Measurements from ENCODE around the gene SPATA22.
"Not testable (repeated sequence)": the region's sequence is repeated elsewhere in the genome, so short reads cannot be mapped to it uniquely, and the experiment has no call there.

Gene SPATA22

GRCh38 chr17:3411070-3411469 is 60.5 kb downstream of the SPATA22 start, which contains the start of gene OR3A3:
TSS of gene OR3A3 (plus strand) at chr17:3411370.
- H3K9ac ChIP-seq (ENCODE audit: low read length) = no peak within 1 kb of the TSS
- no peaks in the 10 kb centered on the region for H3K27me3 ChIP-seq (ENCODE audit: control insufficient read depth in 1 of 2, insufficient read depth in 2 of 2, low read length in 2 of 2)
- H3K27ac ChIP-seq (ENCODE audit: low read depth, low read length) = no peak within 1 kb of the TSS
- no peak within 1 kb of the TSS for H3K4me3 ChIP-seq (ENCODE audit: low read depth in 1 of 2, low read length in 2 of 2)
- no peaks in the 10 kb centered on the region for H3K9me3 ChIP-seq (ENCODE audit: low read length)
- no peaks in the 10 kb centered on the region for H3K4me1 ChIP-seq (ENCODE audit: insufficient read depth, low read length)
- H3K36me3 ChIP-seq (ENCODE audit: insufficient read depth, low read length) = no peaks in the 10 kb centered on the region

- H3K9me3 ChIP-seq (ENCODE audit: low read length); H3K9ac ChIP-seq (ENCODE audit: low read length); H3K27me3 ChIP-seq (ENCODE audit: control insufficient read depth in 1 of 2, insufficient read depth in 2 of 2, low read length in 2 of 2); H3K36me3 ChIP-seq (ENCODE audit: insufficient read depth, low read length); H3K4me3 ChIP-seq (ENCODE audit: low read depth in 1 of 2, low read length in 2 of 2); H3K27ac ChIP-seq (ENCODE audit: low read depth, low read length); H3K4me1 ChIP-seq (ENCODE audit: insufficient read depth, low read length): not testable (repeated sequence)
Observed at GRCh38 chr17:3403856-3404255, 67.8 kb downstream of the SPATA22 start.

GRCh38 chr17:3401786-3402185 is 69.8 kb downstream of the SPATA22 start:
- Histone ChIP-seq H3K9me3 (ENCODE audit: low read length) (no peaks in the 10 kb centered on the region), H3K36me3 (ENCODE audit: insufficient read depth, low read length) (no peaks in the 10 kb centered on the region), H3K27ac (ENCODE audit: low read depth, low read length) (no peak overlapping the region), H3K27me3 (ENCODE audit: control insufficient read depth in 1 of 2, insufficient read depth in 2 of 2, low read length in 2 of 2) (no peaks in the 10 kb centered on the region), H3K4me3 (ENCODE audit: low read depth in 1 of 2, low read length in 2 of 2) (no peak overlapping the region), H3K4me1 (ENCODE audit: insufficient read depth, low read length) (no peaks in the 10 kb centered on the region), H3K9ac (ENCODE audit: low read length) (no peak overlapping the region)

- no peaks in the 10 kb centered on the region for H3K9me3 ChIP-seq (ENCODE audit: low read length)
- H3K27me3 ChIP-seq (ENCODE audit: control insufficient read depth in 1 of 2, insufficient read depth in 2 of 2, low read length in 2 of 2) = no peaks in the 10 kb centered on the region
- H3K36me3 ChIP-seq (ENCODE audit: insufficient read depth, low read length) = no peaks in the 10 kb centered on the region
- H3K4me1 ChIP-seq (ENCODE audit: insufficient read depth, low read length) = no peaks in the 10 kb centered on the region
- no peak overlapping the region for H3K27ac ChIP-seq (ENCODE audit: low read depth, low read length)
- H3K4me3 ChIP-seq (ENCODE audit: low read depth in 1 of 2, low read length in 2 of 2) = no peak overlapping the region
- no peak overlapping the region for H3K9ac ChIP-seq (ENCODE audit: low read length)
Observed at GRCh38 chr17:3400055-3400454, 71.6 kb downstream of the SPATA22 start.

- Histone ChIP-seq H3K36me3 (ENCODE audit: insufficient read depth, low read length) (no peaks in the 10 kb centered on the region), H3K27me3 (ENCODE audit: control insufficient read depth in 1 of 2, insufficient read depth in 2 of 2, low read length in 2 of 2) (no peaks in the 10 kb centered on the region), H3K9me3 (ENCODE audit: low read length) (no peaks in the 10 kb centered on the region), H3K9ac (ENCODE audit: low read length) (no peak within 1 kb of the TSS), H3K27ac (ENCODE audit: low read depth, low read length) (no peak within 1 kb of the TSS), H3K4me1 (ENCODE audit: insufficient read depth, low read length) (no peaks in the 10 kb centered on the region), H3K4me3 (ENCODE audit: low read depth in 1 of 2, low read length in 2 of 2) (no peak within 1 kb of the TSS)
Observed at GRCh38 chr17:3398310-3398709, 73.3 kb downstream of the SPATA22 start, which contains the start of gene OR1E1. TSS of gene OR1E1 (minus strand) at chr17:3398410. CDS start at chr17:3398410, 0 bp downstream.

- H3K36me3 ChIP-seq (ENCODE audit: insufficient read depth, low read length); H3K27ac ChIP-seq (ENCODE audit: low read depth, low read length); H3K9me3 ChIP-seq (ENCODE audit: low read length); H3K27me3 ChIP-seq (ENCODE audit: control insufficient read depth in 1 of 2, insufficient read depth in 2 of 2, low read length in 2 of 2); H3K4me1 ChIP-seq (ENCODE audit: insufficient read depth, low read length); H3K4me3 ChIP-seq (ENCODE audit: low read depth in 1 of 2, low read length in 2 of 2); H3K9ac ChIP-seq (ENCODE audit: low read length): not testable (repeated sequence)
Observed at GRCh38 chr17:3397801-3398200, 73.8 kb downstream of the SPATA22 start.
